ENCODE measurements around the gene F5.
A peak's percentile ranks its signal among the peaks of the same experiment; 100 is the strongest.
"Not testable (repeated sequence)": the region's sequence is repeated elsewhere in the genome, so short reads cannot be mapped to it uniquely, and the experiment has no call there.

Gene F5

DNA sequence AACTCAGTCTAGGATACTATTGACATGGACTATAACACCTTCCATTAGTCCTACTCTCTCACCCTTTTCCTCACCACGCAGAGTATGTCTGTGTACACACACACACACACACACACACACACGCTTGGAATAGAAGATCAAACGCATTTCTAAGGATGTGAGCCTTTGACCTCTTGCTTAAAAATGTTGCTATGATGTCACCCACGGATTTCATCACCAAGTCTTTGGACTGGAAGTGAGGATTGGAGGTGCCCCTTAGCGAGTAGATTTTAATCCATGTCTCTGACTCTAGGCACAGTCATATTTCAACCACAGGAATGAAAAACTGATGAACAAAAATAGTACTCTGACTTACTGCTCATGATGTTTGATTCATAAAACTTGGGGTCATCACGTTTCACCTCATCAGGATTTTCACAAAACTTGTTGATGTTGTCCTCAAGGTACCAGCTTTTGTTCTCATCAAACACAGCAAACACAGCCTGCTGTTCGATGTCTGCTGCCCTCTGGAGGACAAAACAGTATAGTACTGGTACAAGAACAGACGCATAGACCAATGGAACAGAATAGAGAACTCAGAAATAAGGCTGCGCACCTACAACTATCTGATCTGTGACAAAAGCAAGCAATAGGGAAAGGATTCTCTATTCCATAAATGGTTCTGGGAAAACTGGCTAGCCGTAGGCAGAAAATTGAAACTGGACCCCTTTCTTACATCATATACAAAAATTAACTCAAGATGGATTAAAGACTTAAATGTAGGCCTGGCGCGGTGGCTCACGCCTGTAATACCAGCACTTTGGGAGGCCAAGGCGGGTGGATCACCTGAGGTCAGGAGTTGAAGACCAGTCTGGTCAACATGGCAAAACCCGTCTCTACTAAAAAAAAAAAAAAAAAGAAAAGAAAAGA, 39.9 kb downstream of the F5 start:
- DNase-seq: peak in 40 of 56 donors; percentile 0 to 91 (median 16)

DNA sequence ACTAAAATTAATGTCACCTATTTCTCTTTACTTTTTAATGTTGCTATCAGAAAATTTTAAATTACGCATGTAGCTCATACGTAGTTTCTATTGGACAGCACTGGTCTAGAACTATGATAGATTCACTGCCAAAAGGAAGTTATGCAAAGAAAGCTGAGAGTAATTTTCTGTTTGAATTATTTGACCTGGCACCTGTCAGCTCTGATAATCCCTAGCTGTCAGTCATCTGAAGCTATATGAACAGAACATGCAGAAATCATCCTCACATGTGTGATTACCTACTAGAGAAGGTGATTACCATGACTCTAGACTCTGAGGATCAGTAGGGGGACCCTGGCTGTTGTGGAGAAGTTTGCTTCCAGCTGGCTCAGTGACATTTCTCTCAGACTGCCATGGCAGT, 40.8 kb downstream of the F5 start:
- no peak for DNase-seq

DNA sequence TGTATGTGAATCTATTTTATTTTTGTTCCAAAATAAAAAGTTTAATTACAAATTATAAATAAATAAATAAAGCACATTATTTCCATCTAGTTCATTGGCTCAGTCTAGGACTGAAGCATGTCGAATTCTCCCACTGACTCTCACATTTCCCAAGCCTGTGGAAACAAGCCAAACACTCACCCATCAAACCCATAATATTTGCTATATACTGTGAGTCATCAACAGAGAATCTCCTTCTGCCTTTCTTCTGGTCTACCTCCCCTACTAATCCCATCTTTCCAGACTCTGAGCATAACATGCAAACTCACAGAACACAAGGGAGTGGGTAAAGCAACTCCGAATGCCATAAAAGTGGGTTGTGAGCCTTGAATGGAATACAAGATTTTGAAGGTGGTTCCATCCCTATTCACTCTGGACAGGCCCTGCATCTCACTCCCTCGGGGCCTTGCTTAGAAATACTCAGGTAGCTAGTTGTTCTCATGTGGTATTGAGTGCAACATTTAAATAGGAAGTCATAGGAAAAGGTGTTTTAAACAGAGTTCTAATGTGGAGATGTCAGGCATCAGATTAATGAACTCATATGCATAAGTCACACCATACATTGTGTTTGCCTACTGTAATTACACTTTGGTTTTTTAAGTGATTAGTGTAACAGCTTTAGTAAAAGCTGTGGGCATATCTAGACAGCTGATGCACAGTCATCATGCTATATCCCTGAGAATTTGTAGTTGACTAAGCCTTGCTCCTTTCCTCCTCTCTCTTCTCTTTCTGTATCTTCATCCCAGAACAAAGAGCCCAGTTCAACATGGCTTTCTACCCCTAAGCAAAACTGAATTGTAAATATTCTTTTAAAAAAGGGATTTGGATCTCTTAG, 47.0 kb downstream of the F5 start:
- DNase-seq: no peak

GRCh38 chr1:169534653-169535052, 51.6 kb downstream of the F5 start:
- DNase-seq: no peak

DNA sequence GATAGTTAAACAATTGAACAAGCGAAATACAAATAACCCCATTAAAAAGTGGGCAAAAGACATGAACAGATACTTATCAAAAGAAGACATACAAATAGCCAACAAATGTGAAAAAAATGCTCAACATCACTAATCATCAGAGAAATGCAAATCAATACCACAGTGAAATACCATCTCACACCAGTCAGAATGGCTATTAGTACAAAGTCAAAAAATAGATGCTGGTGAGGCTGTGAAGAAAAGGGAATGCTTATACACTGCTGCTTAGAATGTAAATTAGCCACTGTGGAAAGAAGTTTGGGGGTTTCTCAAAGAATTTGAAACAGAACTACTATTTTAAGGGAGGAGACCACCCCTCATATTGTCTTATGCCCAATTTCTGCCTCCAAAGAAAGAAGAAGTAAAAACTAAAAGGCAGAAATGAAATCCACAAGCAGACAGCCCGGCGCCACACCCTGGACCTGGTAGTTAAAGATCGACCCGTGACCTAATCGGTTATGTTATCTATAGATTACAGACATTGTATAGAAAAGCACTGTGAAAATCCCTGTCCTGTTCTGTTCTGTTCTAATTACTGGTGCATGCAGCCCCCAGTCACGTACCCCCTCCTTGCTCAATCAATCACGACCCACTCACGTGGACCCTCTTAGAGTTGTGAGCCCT, 52.6 kb downstream of the F5 start:
- DNase-seq: not testable (repeated sequence)

GRCh38 chr1:169530448-169530847, 55.8 kb downstream of the F5 start:
- DNase-seq: no peak

DNA sequence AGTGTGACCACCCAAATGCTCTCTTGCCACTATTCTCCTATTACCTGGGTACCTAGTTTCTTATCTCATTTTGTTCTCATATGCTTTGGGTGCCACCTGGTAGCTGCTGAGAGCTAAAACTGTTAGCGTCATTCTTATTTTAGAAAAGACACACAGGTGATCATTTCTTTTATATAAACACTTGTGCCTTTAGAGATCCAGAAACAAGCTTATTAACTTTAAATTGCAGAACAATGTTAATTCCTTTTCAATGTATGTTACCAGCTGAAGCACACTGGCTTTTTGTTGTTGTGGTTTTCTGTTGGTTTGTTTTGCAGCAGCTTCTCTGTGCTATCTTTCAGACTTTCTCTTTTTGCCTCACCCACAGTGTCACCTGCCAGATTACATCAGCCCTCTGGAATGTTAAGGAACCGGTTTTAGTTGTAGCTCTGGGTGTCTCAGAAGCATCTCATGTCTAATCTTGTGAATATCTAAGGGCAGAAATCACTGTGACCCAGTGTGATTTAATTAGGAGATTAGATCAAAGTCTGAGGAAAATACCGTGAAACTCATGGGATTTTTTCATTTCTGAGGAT, 57.1 kb downstream of the F5 start:
- no peak for DNase-seq

- no peak for DNase-seq
Measured at GRCh38 chr1:169528215-169529067, 57.8 kb downstream of the F5 start.

GRCh38 chr1:169527451-169528214, 58.6 kb downstream of the F5 start:
- no peak for DNase-seq

- DNase-seq: no peak
Measured at GRCh38 chr1:169527001-169527400, 59.3 kb downstream of the F5 start.

DNA sequence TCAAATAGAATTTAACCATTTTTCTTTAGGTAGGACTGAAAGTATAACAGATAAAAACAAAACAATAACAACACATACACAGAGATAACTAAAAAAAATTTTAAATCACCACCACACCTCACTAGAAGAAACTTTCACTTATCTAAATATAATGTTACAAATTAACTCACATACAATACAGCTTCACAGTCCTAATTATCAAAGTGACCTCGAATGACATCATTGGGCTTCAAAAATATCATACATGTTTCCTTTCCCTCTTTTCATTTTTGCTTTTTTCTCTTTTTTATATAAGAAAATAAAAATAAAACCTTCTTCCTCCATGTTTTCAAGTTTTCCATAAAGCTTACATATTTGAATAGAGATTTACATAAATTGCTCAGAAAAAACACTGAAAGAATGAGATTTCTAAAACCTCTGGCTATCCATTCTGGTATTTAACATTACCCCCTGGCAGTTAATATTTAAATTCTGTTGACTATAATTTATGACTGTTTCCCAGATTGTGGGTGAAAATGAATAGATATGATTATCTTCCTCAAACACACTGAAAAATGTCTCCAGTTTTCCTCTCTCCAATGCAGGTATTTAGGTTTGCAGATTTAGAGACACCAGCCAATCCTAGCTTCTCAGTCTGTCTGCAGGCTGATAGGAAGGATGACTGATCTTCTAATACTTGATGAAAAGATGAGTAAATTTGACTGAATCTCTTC, 60.0 kb downstream of the F5 start:
- DNase-seq: no peak

DNA sequence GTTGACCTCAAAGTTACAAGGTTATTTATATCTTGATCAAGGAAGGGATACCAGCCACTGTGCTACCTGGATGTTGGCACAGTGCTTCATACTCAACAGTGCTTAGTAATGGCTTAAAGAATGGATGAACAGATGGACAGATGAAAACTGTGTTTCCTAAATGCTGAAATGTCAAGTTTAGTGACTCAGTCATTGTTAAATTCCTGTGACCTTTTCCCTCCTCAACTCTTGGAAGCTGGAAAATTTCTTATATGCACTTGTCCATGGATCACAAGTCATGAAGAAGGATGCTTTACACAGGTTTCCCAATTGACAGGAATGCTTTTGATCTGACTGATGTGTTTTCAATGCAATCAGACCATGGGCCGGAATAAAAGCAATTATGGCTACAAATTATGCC, 60.9 kb downstream of the F5 start:
- DNase-seq: no peak

- no peak for DNase-seq
Measured at GRCh38 chr1:169523904-169524303, 62.4 kb downstream of the F5 start.

GRCh38 chr1:169521226-169521625, 65.1 kb downstream of the F5 start:
- no peak for DNase-seq

DNA sequence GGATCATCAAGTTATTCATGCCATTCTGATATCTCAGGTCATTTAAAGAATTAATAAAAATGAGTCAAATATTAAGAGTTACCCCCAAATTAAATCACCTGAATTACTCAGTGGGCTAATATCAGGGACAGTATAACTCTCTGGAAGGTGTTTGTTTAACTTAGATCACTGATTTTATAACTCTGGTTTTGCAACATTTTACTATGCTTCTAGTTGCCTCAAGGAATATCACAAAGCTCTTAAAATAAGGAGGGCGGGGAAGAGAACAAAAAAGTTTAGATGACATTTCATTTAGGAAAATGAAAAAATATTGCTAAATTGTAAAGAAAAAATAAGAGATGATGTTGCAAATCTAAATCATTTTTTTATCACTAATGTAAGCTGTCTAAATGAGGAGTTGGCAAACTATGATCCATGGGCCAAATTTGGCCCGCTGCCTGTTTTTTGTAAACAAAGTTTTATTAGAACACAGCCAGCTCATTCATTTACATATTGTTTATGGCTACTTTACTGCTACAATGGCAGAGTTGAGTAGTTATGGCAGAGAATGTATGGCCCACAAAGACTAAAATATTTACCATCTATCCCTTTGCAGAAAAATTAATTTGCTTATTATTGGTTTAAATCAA, 68.6 kb downstream of the F5 start:
- DNase-seq: no peak

DNA sequence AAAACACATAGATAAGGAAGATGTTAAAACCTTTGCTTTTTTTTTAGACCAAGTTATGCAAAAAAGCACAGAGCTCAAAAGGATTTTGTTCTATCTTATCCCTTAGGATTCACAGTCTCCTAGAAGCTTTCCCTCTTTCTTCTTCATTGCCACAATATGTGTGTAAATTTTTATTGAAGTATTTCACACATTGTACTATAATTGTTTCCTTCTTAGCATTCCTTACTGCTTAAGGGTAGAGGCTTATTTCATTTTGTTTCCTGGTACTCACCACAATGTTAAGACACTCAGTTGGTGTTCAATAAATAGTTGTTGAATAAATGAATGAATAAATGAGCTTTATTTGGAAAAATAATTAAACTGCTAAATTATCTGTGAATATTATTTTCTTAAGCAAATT, 70.6 kb downstream of the F5 start:
- no peak for DNase-seq

- no peak for DNase-seq
Measured at GRCh38 chr1:169514566-169515270, 71.6 kb downstream of the F5 start.

DNA sequence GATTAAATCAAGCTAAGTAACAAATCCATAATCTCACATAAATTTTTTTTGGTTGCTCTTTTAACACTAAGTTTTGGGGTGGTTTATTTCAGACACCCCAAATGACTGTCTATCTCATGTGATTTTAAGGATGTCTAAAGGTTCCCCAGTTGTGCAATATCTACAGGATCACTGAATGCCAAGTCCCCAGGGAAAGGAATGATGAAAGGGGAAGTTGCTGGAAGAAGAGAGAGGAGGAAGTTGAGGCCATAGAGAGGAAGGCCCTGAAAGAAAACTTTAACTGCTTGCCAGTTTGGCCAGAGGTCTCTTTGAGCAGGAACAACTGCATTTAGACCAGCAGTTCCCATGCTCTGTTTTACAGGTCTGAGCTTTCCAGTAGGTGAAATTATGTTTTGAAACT, 73.1 kb downstream of the F5 start:
- no peak for DNase-seq

All from amygdala (tissue), 56 donors.